Endothelial cell of umbilical vein (primary cell): ENCODE data around the gene SLC51B. TPM values are rescaled to one million over a fixed set of nuclear protein-coding genes. Genes with fewer than 3 reads are reported as not detected.

ENCODE experiments used
- BruUV-seq: library from RNA; stranded (reverse); fragments of 400-500 nt; replicated peaks from 2 replicates; lab custom pipeline; 2021; lab: Mats Ljungman, UMichigan
- CTCF ChIA-PET: fragments of 300-600, 350-600 bp; sonication (Branson Sonifier 250); formaldehyde crosslinking; loops from one replicate; lab custom pipeline; 2021; ENCODE audit warnings: antibody characterized with exemption, inconsistent platforms; lab: Charles Lee
- POLR2A ChIA-PET: fragments of 300-600, 350-600 bp; sonication (Branson Sonifier 250); formaldehyde crosslinking; loops from one replicate; lab custom pipeline; 2021; ENCODE audit warnings: antibody characterized with exemption, inconsistent platforms; lab: Charles Lee
- DNase-seq: peaks from one replicate; pipeline ENCODE4 v3.0.0-alpha.2; 2011; ENCODE audit warnings: low read depth, low spot score
- FAIRE-seq: peaks from 2 replicates; lab custom pipeline; 2011; peaks lifted over from hg19 to GRCh38; lab: Jason Lieb, UNC
- H2AFZ ChIP-seq: 2 replicates; pipeline ENCODE4 v1.6.0; 2012; ENCODE audit warnings: low read depth, low read length, control low read depth, inconsistent platforms
- H3K27ac ChIP-seq: 2 replicates; pipeline ENCODE4 v1.5.1; 2011; ENCODE audit warnings: low read depth, mild to moderate bottlenecking, control low read depth, low read length, moderate library complexity; ENCODE audit not compliant: insufficient read depth
- H3K27me3 ChIP-seq, 2 experiments: 2 replicates each; pipeline versions ENCODE4 v1.6.0 to v1.6.1; 2011; ENCODE audit warnings: low read length in 2 of 2, mixed read lengths in 1 of 2; ENCODE audit not compliant: control insufficient read depth in 2 of 2, insufficient read depth in 2 of 2
- H3K36me3 ChIP-seq, 2 experiments: 2 replicates in 1 of 2; 3 replicates in 1 of 2; pipeline ENCODE4 v1.5.1; 2011; ENCODE audit warnings: low read length in 2 of 2, mild to moderate bottlenecking in 1 of 2, moderate library complexity in 1 of 2; ENCODE audit not compliant: control insufficient read depth in 2 of 2, insufficient read depth in 2 of 2; ENCODE audit errors: extremely low read depth in 1 of 2
- H3K4me1 ChIP-seq: 3 replicates; pipeline ENCODE4 v1.5.1; 2011; ENCODE audit warnings: mild to moderate bottlenecking, low read length; ENCODE audit not compliant: control insufficient read depth, insufficient read depth; ENCODE audit errors: extremely low read depth
- H3K4me2 ChIP-seq: 2 replicates; pipeline ENCODE4 v1.6.1; 2011; ENCODE audit warnings: low read length, control low read depth, mixed read lengths; ENCODE audit not compliant: insufficient read depth
- H3K4me3 ChIP-seq, 3 experiments: fragments of 200-600 bp in 1 of 3; sonication (generic), shearing (Covaris generic) in 1 of 3; replicated peaks in 1 of 3; 2 replicates each; pipeline ENCODE4 v1.5.1; 2011 to 2016; ENCODE audit warnings: control low read depth in 3 of 3, low read length in 3 of 3, mild to moderate bottlenecking in 2 of 3, inconsistent platforms in 1 of 3, low read depth in 1 of 3, moderate library complexity in 1 of 3; ENCODE audit not compliant: insufficient read depth in 1 of 3
- H3K79me2 ChIP-seq: 2 replicates; pipeline ENCODE4 v1.6.0; 2012; ENCODE audit warnings: low read length, inconsistent platforms; ENCODE audit not compliant: control insufficient read depth, insufficient read depth
- H3K9ac ChIP-seq: replicated peaks from 2 replicates; pipeline ENCODE3; 2011; ENCODE audit warnings: low read length, control low read depth; ENCODE audit not compliant: insufficient read depth; ENCODE audit errors: extremely low read depth
- H3K9me1 ChIP-seq: replicated peaks from 3 replicates; pipeline ENCODE4 v1.6.0; 2011; ENCODE audit warnings: mild to moderate bottlenecking, low read length; ENCODE audit not compliant: control insufficient read depth, insufficient read depth; ENCODE audit errors: extremely low read depth
- H3K9me3 ChIP-seq: replicated peaks from 2 replicates; pipeline ENCODE4 v1.5.1; 2012; ENCODE audit warnings: low read length, inconsistent platforms; ENCODE audit not compliant: control insufficient read depth, insufficient read depth
- H4K20me1 ChIP-seq: replicated peaks from 2 replicates; pipeline ENCODE3; 2011; ENCODE audit warnings: mild to moderate bottlenecking, low read length; ENCODE audit not compliant: control insufficient read depth, insufficient read depth; ENCODE audit errors: extremely low read depth
- EZH2 ChIP-seq: IDR thresholded peaks from 2 replicates; pipeline ENCODE4 v1.6.1; 2012; ENCODE audit warnings: borderline replicate concordance, low read depth, mild to moderate bottlenecking, moderate library complexity, low read length, inconsistent platforms; ENCODE audit not compliant: severe bottlenecking
- FOS ChIP-seq: IDR thresholded peaks from 2 replicates; pipeline ENCODE4 v1.6.1; 2011; ENCODE audit warnings: mild to moderate bottlenecking, low read length, moderate library complexity, borderline replicate concordance; ENCODE audit not compliant: insufficient read depth
- GATA2 ChIP-seq: IDR thresholded peaks from 2 replicates; pipeline ENCODE4 v1.7.0; 2011; ENCODE audit warnings: low read depth, mild to moderate bottlenecking, moderate library complexity, mixed read lengths, low read length; ENCODE audit not compliant: insufficient read length, insufficient read depth
- JUN ChIP-seq: IDR thresholded peaks from 2 replicates; pipeline ENCODE4 v1.6.1; 2011; ENCODE audit warnings: borderline replicate concordance, low read depth; ENCODE audit not compliant: insufficient read length, insufficient read depth
- MYC ChIP-seq: IDR thresholded peaks from one replicate; pipeline ENCODE4 v1.6.1; 2011; ENCODE audit warnings: mild to moderate bottlenecking, low read depth, low read length
- POLR2A ChIP-seq: IDR thresholded peaks from 2 replicates; pipeline ENCODE4 v1.6.1; 2012; ENCODE audit warnings: low read depth, mild to moderate bottlenecking, control low read depth, low read length
- POLR2AphosphoS5 ChIP-seq: IDR thresholded peaks from 2 replicates; pipeline ENCODE4 v1.6.1; 2012; ENCODE audit warnings: low read depth, mild to moderate bottlenecking, control low read depth, low read length, moderate library complexity; ENCODE audit not compliant: insufficient read depth
- dilution Hi-C: fragments of 300-500 bp; cut with MboI; formaldehyde crosslinking; loops from one replicate; pipeline ENCODE4 v1.15.0; 2019; ENCODE audit warnings: low sequenced_read_pairs; ENCODE audit not compliant: extremely low pct_ligation_motif_present
- intact Hi-C: fragments of 100-400 bp; cut with micrococcal nuclease; formaldehyde crosslinking; loops from one replicate; pipeline ENCODE4 v1.10.0; 2022
- polyA plus RNA-seq, 4 experiments: library from polyadenylated mRNA; depleted of rRNA in 3 of 4; stranded (reverse) in 3 of 4; unstranded in 1 of 4; fragments of >200 nt; gene quantifications; 2 replicates each; pipeline versions ENCODE4 v1.2.1 to v1.2.3, GENCODE V29; 2011 to 2012; ENCODE audit warnings: missing spikeins in 1 of 4
- total RNA-seq: library from RNA; stranded (reverse); gene quantifications from 2 replicates; pipeline ENCODE4 v1.2.3, GENCODE V29; 2021
- TF ChIP-seq, protein P1 (sequence below), 2 donors: IDR thresholded peaks; 1 replicate in 1 of 2; 2 replicates in 1 of 2; pipeline ENCODE4 v1.5.1; 2011; ENCODE audit warnings: low read length in 2 of 2, mild to moderate bottlenecking in 2 of 2, moderate library complexity in 2 of 2, control low read depth in 1 of 2, inconsistent platforms in 1 of 2, low read depth in 1 of 2; ENCODE audit not compliant: insufficient read depth in 1 of 2; ENCODE audit errors: extremely low read depth in 1 of 2
- TF ChIP-seq, protein P2 (sequence below): IDR thresholded peaks from 2 replicates; pipeline ENCODE4 v1.6.1; 2011; ENCODE audit not compliant: insufficient read depth, insufficient read length

Gene SLC51B
- total and polyA plus RNA-seq, 2 donors (not counting 3 experiments of a cell fraction or from before 2014, with no cell fraction given): not detected

DNA sequence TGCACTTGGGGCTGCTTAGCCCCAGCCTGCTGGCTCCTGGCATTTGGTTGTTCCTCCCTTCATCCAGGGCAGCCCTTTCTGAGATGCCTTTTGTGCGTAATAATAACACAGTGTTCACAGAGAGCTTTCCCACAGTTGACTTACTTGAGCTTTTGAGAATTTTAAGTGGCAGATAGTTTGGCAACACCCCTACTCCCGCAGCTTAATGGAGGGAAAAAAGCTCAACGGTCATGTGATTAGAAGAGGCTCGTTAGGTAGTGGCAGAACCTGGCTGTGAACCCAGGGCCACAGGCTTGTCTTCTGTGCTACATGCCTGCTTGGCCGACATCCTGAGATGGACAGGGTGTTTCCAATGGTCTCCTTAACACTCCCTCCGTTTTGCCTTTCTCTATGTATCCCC, 36.1 kb downstream of the SLC51B start:
- no peak overlapping the region for H3K4me2 ChIP-seq
- no peaks in the 10 kb centered on the region for H4K20me1 ChIP-seq
- H3K9me1 ChIP-seq: no peaks in the 10 kb centered on the region
- ChIA-PET POLR2A (no interaction called here), CTCF (interaction anchor here (0.7 to 8.8 kb wide), 4 partner anchors 13 to 47 kb away, joined by 3 to 64 read pairs (median 20); partner anchors contain the start of gene RASL12)
- H3K27me3 ChIP-seq: peaks cover 49 to 51% of the 10 kb centered on the region in 2 experiments
- no peak overlapping the region for H2AFZ ChIP-seq
- H3K4me1 ChIP-seq: no peaks in the 10 kb centered on the region
- H3K4me3 ChIP-seq: no peak overlapping the region
- TF ChIP-seq POLR2AphosphoS5 (no peak), FOS (no peak), JUN (no peak), EZH2 (no peak), MYC (no peak), GATA2 (no peak), POLR2A (no peak)
- TF ChIP-seq, protein P1, sequence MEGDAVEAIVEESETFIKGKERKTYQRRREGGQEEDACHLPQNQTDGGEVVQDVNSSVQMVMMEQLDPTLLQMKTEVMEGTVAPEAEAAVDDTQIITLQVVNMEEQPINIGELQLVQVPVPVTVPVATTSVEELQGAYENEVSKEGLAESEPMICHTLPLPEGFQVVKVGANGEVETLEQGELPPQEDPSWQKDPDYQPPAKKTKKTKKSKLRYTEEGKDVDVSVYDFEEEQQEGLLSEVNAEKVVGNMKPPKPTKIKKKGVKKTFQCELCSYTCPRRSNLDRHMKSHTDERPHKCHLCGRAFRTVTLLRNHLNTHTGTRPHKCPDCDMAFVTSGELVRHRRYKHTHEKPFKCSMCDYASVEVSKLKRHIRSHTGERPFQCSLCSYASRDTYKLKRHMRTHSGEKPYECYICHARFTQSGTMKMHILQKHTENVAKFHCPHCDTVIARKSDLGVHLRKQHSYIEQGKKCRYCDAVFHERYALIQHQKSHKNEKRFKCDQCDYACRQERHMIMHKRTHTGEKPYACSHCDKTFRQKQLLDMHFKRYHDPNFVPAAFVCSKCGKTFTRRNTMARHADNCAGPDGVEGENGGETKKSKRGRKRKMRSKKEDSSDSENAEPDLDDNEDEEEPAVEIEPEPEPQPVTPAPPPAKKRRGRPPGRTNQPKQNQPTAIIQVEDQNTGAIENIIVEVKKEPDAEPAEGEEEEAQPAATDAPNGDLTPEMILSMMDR (IDR thresholded peaks at IDR 0.05; ENCODE audit: extremely low read depth in 1 of 2, insufficient read depth in 1 of 2, low read depth in 1 of 2, low read length in 2 of 2): no peak
- TF ChIP-seq, protein P2, sequence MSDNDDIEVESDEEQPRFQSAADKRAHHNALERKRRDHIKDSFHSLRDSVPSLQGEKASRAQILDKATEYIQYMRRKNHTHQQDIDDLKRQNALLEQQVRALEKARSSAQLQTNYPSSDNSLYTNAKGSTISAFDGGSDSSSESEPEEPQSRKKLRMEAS: no peak
- H3K27ac ChIP-seq: no peak overlapping the region
- no peaks in the 10 kb centered on the region for H3K79me2 ChIP-seq
- BruUV-seq: no TSS peak
- DNase-seq (no peak), FAIRE-seq (no peak)
- dilution Hi-C loops: no loop called here
- intact Hi-C loops: no loop called here
- no peak overlapping the region for H3K9ac ChIP-seq
- H3K36me3 ChIP-seq: no peaks in the 10 kb centered on the region
- no peaks in the 10 kb centered on the region for H3K9me3 ChIP-seq
